HG03575 (cell line): ENCODE results near the gene RGS12.
"Not testable (repeated sequence)": the region's sequence is repeated elsewhere in the genome, so short reads cannot be mapped to it uniquely, and the experiment has no call there.

Experiments
- ATAC-seq: cut with Tn5 transposase; IDR thresholded peaks from one replicate; pipeline ENCODE4 v1.9.1; 2021; ENCODE audit not compliant: unreplicated experiment, insufficient number of reproducible peaks, low FRiP score; ENCODE audit errors: extremely low read depth

RGS12 gene

GRCh38 chr4:3293401-3294391, 875 bp downstream of the RGS12 start:
- no peak for ATAC-seq

GRCh38 chr4:3294401-3295241, 1.8 kb downstream of the RGS12 start:
- ATAC-seq: no peak

GRCh38 chr4:3295837-3296624, 3.2 kb downstream of the RGS12 start:
- no peak for ATAC-seq

GRCh38 chr4:3296651-3297050, 3.8 kb downstream of the RGS12 start:
- ATAC-seq: no peak

GRCh38 chr4:3297066-3297859, 4.4 kb downstream of the RGS12 start:
- no peak for ATAC-seq

- no peak for ATAC-seq
These were observed 6.5 kb downstream of the RGS12 start for GRCh38 chr4:3299122-3299975.

- no peak for ATAC-seq
These were observed 7.3 kb downstream of the RGS12 start for GRCh38 chr4:3299976-3300671.

GRCh38 chr4:3300882-3301281, 8.1 kb downstream of the RGS12 start:
- ATAC-seq: not testable (repeated sequence)

- ATAC-seq: no peak
These were observed 8.8 kb downstream of the RGS12 start for GRCh38 chr4:3301450-3302172.

GRCh38 chr4:3302173-3302785, 9.5 kb downstream of the RGS12 start:
- ATAC-seq: no peak

GRCh38 chr4:3302786-3303564, 10.2 kb downstream of the RGS12 start:
- no peak for ATAC-seq

- ATAC-seq: no peak
These were observed 10.7 kb downstream of the RGS12 start for GRCh38 chr4:3303565-3303824.

GRCh38 chr4:3303923-3304710, 11.3 kb downstream of the RGS12 start:
- no peak for ATAC-seq

- ATAC-seq: no peak
These were observed 12.2 kb downstream of the RGS12 start for GRCh38 chr4:3304831-3305609.
